ENCODE measurements around the gene PIK3AP1. TPM values are rescaled to one million over a fixed set of nuclear protein-coding genes. Genes with fewer than 3 reads are reported as not detected.

The PIK3AP1 gene
- total and polyA plus RNA-seq, 2 of the 13 experiments (the other 11 are each of a cell fraction or from before 2014, with no cell fraction given), result 3.6 to 13.8 TPM

DNA sequence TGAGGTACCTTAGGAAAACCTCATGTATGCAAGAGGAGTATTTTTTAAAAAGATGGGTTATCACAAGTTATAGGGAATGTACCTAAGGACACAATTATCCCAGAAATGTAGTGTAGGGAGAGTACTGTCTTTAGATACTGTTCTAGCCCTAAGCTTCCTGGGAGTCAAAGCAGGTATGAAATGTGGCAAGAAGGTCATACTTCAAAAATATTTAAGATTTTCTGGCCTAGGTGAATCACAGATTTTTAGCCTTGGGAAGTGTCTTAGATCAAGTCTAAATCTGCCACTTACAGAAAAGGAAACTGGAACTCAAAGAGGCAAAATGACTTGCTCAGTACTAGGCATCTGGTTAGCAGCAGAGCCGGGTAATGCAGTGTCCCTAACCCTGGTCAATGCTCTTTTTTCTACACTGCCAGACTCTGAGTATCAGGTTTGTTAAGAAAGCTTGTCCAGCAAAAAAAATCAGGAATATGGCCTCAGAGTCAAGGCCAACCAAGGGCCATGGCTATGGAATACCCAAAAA, 13.9 kb downstream of the PIK3AP1 start:
- no TSS peak for BruUV-seq (replicated peaks)
- FAIRE-seq, result no peak

More for the DNA sequence above, 13.9 kb downstream of the PIK3AP1 start:
- TF ChIP-seq ZNF75D (CRISPR knock-in tag; IDR thresholded peaks at IDR 0.05; ENCODE audit: borderline replicate concordance) (no peak), ZKSCAN5 (CRISPR knock-in tag; IDR thresholded peaks at IDR 0.05) (no peak), CBX1 (IDR thresholded peaks at IDR 0.05; ENCODE audit: low read depth) (no peak)
- TF ChIP-seq, protein P1, sequence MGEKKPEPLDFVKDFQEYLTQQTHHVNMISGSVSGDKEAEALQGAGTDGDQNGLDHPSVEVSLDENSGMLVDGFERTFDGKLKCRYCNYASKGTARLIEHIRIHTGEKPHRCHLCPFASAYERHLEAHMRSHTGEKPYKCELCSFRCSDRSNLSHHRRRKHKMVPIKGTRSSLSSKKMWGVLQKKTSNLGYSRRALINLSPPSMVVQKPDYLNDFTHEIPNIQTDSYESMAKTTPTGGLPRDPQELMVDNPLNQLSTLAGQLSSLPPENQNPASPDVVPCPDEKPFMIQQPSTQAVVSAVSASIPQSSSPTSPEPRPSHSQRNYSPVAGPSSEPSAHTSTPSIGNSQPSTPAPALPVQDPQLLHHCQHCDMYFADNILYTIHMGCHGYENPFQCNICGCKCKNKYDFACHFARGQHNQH (CRISPR knock-in tag; IDR thresholded peaks at IDR 0.05), result no peak
- TF ChIP-seq, protein P2, sequence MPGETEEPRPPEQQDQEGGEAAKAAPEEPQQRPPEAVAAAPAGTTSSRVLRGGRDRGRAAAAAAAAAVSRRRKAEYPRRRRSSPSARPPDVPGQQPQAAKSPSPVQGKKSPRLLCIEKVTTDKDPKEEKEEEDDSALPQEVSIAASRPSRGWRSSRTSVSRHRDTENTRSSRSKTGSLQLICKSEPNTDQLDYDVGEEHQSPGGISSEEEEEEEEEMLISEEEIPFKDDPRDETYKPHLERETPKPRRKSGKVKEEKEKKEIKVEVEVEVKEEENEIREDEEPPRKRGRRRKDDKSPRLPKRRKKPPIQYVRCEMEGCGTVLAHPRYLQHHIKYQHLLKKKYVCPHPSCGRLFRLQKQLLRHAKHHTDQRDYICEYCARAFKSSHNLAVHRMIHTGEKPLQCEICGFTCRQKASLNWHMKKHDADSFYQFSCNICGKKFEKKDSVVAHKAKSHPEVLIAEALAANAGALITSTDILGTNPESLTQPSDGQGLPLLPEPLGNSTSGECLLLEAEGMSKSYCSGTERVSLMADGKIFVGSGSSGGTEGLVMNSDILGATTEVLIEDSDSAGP (CRISPR knock-in tag; IDR thresholded peaks at IDR 0.05; ENCODE audit: borderline replicate concordance), result no peak
- TF ChIP-seq, protein P3, sequence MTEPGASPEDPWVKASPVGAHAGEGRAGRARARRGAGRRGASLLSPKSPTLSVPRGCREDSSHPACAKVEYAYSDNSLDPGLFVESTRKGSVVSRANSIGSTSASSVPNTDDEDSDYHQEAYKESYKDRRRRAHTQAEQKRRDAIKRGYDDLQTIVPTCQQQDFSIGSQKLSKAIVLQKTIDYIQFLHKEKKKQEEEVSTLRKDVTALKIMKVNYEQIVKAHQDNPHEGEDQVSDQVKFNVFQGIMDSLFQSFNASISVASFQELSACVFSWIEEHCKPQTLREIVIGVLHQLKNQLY (CRISPR knock-in tag; IDR thresholded peaks at IDR 0.05), result no peak
- Histone ChIP-seq H2AFZ (ENCODE audit: low read length) (no peak overlapping the region), H3K4me2 (ENCODE audit: low read depth, low read length) (no peak overlapping the region), H3K79me2 (ENCODE audit: insufficient read depth, low read length) (no peaks in the 10 kb centered on the region), H4K20me1 (ENCODE audit: insufficient read depth, low read length) (no peaks in the 10 kb centered on the region), H3K9me3 (ENCODE audit: low read length) (no peaks in the 10 kb centered on the region), H3K9ac (ENCODE audit: insufficient read depth, low read depth, low read length) (no peak overlapping the region), H3K4me1 (ENCODE audit: insufficient read depth, low read length) (no peaks in the 10 kb centered on the region), H3K36me3 (replicated peaks in 1 of 2; ENCODE audit: control insufficient read depth in 1 of 2, insufficient read depth in 2 of 2, low read length in 2 of 2) (no peaks in the 10 kb centered on the region), H3K27me3 (ENCODE audit: control insufficient read depth in 1 of 2, insufficient read depth in 2 of 2, low read length in 2 of 2) (no peaks in the 10 kb centered on the region), H3K4me3 (replicated peaks in 1 of 3; ENCODE audit: insufficient read depth in 1 of 3, low read depth in 2 of 3, low read length in 3 of 3) (no peak overlapping the region), H3K27ac (ENCODE audit: extremely low read length, insufficient read depth, low read length) (no peak overlapping the region)
- POLR2A ChIA-PET, result no interaction called here
- CTCF ChIA-PET (ENCODE audit: low intra/inter-chr PET ratio, low total read pairs), result no interaction called here
- DNase-seq (ENCODE audit: low spot score) (no peak), ATAC-seq (no peak)
- 55% methylated on average over 1 of the region's 1 CpG for WGBS (ENCODE audit: low lambda C conversion rate)
- intact Hi-C loops (cut with micrococcal nuclease; ENCODE audit: unreplicated experiment) (no loop called here), in situ Hi-C loops (cut with HindIII; ENCODE audit: extremely low pct_ligation_motif_present, low pct_unique_long_range_greater_than_20kb) (no loop called here)
